Measurements from ENCODE around the gene SPTLC3.

The SPTLC3 gene

GRCh38 chr20:13139459-13140150 is 130.8 kb downstream of the SPTLC3 start:
- H3K4me3 ChIP-seq (ENCODE audit: low read depth, low read length), result no peak overlapping the region

GRCh38 chr20:13140201-13140600 is 131.4 kb downstream of the SPTLC3 start:
- H3K4me3 ChIP-seq (ENCODE audit: low read depth, low read length), result no peak overlapping the region
- no peak for DNase-seq (ENCODE audit: low read depth)
- TF ChIP-seq CTCF (IDR thresholded peaks at IDR 0.05; ENCODE audit: control insufficient read depth, extremely low read depth, insufficient read depth), result no peak

More at GRCh38 chr20:13139459-13140150, 130.8 kb downstream of the SPTLC3 start:
- DNase-seq (ENCODE audit: low read depth), result no peak
- TF ChIP-seq CTCF (IDR thresholded peaks at IDR 0.05; ENCODE audit: control insufficient read depth, extremely low read depth, insufficient read depth), result no peak

- no peak overlapping the region for H3K4me3 ChIP-seq (ENCODE audit: low read depth, low read length)
- DNase-seq (ENCODE audit: low read depth), result no peak
- TF ChIP-seq CTCF (IDR thresholded peaks at IDR 0.05; ENCODE audit: control insufficient read depth, extremely low read depth, insufficient read depth), result no peak
Observed at GRCh38 chr20:13140775-13141174, 132.0 kb downstream of the SPTLC3 start.

- no peak for TF ChIP-seq CTCF (IDR thresholded peaks at IDR 0.05; ENCODE audit: control insufficient read depth, extremely low read depth, insufficient read depth)
- DNase-seq (ENCODE audit: low read depth), result no peak
Observed at GRCh38 chr20:13141546-13141945, 132.8 kb downstream of the SPTLC3 start.

GRCh38 chr20:13142143-13142542 is 133.4 kb downstream of the SPTLC3 start:
- TF ChIP-seq CTCF (IDR thresholded peaks at IDR 0.05; ENCODE audit: control insufficient read depth, extremely low read depth, insufficient read depth), result no peak
- no peak for DNase-seq (ENCODE audit: low read depth)
- no peak overlapping the region for H3K4me3 ChIP-seq (ENCODE audit: low read depth, low read length)

More at GRCh38 chr20:13141546-13141945, 132.8 kb downstream of the SPTLC3 start:
- H3K4me3 ChIP-seq (ENCODE audit: low read depth, low read length), result no peak overlapping the region

GRCh38 chr20:13147071-13147963 is 138.5 kb downstream of the SPTLC3 start:
- no peak for DNase-seq (ENCODE audit: low read depth)
- no peak overlapping the region for H3K4me3 ChIP-seq (ENCODE audit: low read depth, low read length)
- TF ChIP-seq CTCF (IDR thresholded peaks at IDR 0.05; ENCODE audit: control insufficient read depth, extremely low read depth, insufficient read depth), result no peak
